SH-SY5Y (cell line): ENCODE results near the gene NTHL1.

Experiments
- GATA2 ChIP-seq: IDR thresholded peaks from 2 replicates; pipeline ENCODE4 v1.6.1; 2011; ENCODE audit warnings: mild to moderate bottlenecking, low read depth, low read length
- GATA3 ChIP-seq: IDR thresholded peaks from 2 replicates; pipeline ENCODE4 v1.6.1; 2011; ENCODE audit warnings: low read depth, mild to moderate bottlenecking, low read length, moderate library complexity

The NTHL1 gene

DNA sequence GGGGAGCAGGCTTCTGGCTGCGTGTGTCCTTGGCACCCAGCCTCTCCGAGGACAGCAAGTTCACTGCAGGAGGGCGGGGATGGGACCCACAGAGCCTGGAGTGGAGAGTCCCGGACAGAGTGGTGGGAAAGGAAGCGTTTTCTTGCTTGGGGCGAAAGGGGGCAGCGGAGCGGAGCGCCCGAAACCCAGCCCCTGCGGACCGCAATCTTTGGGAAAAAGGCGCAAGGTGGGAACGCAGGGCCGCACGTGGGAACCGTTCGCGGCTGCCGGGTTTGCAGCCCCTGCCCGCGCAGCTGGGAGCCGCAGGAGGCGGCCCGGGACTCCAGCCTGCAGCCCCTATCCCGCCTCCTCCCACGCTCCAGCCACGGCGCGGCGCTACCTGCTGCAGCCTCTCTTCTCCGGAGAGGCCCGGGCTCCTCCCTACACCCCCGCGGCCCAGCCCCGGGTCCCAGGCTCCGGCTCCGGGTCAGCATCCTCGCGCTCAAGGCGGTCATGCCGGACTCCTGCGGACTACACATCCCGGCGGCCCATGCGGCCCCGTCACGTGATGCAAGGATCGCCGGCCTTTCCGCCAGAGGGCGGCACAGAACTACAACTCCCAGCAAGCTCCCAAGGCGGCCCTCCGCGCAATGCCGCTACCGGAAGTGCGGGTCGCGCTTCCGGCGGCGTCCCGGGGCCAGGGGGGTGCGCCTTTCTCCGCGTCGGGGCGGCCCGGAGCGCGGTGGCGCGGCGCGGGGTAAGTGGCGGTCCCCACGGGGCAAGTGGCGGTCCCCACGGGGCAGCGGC is at the start of gene NTHL1, which contains the start of gene TSC2:
NTHL1 (minus strand) TSS at position 505 of the 786 bp plus-strand sequence; CDS start at position 494, 11 bp downstream.
TSC2 (plus strand) TSS at position 656 of the 786 bp plus-strand sequence. CDS start 631 bp downstream, outside the sequence.
- TF ChIP-seq GATA3, result no peak
- no peak for TF ChIP-seq GATA2

DNA sequence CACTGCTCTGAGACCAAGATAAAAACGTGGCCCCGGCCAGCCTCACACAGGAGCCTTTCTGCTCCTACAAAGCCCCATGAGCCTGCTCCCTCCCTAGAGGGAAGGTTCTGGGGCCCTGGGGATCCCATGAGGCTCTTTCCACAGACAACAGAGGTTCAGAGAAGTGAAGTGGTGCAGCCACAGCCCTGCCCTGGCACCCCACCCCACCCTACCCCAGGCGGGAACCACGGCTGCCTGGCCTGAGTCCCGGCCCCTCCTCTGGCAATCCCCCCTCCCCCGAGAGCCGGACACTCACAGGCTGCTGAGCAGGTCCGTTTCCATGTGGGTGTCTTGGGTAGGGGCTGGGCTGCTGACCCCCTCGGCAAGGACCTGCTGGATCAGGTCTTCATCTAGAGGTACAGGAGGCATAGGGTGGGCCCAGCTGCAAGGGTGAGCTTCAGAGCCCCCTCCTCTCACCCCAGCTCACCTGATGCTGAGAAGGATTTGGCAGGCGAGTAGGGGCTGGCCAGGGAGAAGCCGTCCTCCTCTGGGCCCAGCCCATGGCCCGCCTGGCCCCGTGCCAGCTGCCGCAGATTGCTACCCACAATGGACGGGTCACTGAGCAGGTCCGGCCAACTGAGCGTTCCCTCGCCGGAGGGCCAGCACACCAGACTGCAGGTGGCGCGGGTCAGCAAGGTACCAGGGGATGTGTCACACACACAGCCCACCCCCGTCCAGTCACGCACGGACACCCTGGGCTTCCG is 49.4 kb upstream of the NTHL1 start:
- TF ChIP-seq GATA3, result no peak
- TF ChIP-seq GATA2, result no peak

DNA sequence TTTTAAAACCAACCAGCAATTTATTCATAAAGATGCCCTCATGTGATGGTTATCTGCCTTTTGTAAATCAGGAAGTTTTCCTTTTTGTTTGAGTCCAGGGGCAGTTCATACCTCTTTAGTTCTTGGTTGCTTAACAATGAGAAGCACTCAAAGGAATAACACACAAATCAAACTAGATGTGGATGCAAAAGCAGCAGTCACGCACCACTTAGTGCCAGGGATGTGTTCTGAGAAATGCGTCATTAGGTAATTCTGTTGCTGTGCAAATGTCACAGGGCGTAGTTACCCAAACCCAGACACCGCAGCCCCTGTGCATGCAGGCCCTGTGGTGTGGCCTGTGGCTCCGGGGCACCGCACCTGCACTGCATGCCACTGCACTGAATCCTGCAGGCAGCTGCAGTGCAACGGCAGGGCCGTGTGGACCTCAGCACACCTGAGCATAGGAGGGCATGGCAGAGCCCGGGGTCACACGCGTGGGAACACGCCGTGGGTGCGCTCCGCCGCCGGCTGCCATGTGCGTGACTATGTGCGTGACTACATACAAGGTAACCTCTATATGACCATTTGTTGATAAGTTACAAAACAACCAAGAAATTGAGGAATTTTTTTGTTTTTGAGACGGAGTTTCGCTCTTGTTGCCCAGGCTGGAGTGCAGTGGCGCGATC is 48.4 kb upstream of the NTHL1 start:
- no peak for TF ChIP-seq GATA2
- TF ChIP-seq GATA3, result no peak

DNA sequence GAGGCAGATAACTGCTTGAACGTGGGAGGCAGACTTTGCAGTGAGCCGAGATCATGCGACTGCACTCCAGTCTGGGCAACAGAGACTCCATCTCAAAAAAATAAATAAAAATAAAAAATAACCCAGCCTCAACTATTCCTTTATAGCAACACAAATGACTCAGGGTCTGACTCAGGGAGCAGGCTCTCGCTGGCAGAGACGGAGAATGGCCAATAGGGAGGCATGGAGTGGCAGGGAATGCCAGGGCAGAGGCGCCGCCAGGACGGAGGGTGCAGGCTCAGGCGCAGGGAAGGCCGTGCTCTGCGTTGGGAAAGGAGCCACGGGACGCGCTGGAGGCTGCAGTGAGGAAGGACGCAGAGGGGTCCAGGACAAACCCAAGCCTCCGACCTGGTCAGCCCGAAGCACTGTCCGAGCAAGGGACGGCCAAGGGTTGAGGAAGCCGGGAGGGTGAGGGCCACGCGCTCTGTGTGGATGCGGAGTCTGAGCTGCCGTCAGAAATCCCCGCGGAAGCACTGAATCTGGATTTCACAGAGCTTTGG is 47.8 kb upstream of the NTHL1 start:
- TF ChIP-seq GATA3, result no peak
- TF ChIP-seq GATA2, result no peak

DNA sequence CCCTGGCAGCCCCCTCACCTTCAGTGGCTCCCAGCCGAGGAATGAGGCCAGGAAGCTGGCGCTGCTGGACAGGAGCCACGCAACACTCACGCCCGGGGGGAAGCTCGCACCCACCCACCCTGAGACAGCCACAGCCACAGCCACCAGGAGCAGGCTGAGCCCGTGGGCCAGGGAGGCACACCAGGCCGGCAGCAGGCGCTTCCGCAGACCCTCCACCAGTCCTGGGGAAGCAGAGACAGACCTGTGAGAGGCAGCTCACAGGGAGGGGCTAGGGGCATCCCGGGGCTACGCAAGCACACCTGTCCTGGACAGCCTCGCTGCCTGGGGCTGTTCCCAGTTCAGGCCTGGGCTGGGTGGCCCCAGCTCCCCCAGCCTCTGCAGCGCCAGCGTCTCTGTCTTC is 46.2 kb upstream of the NTHL1 start:
- no peak for TF ChIP-seq GATA2
- no peak for TF ChIP-seq GATA3

DNA sequence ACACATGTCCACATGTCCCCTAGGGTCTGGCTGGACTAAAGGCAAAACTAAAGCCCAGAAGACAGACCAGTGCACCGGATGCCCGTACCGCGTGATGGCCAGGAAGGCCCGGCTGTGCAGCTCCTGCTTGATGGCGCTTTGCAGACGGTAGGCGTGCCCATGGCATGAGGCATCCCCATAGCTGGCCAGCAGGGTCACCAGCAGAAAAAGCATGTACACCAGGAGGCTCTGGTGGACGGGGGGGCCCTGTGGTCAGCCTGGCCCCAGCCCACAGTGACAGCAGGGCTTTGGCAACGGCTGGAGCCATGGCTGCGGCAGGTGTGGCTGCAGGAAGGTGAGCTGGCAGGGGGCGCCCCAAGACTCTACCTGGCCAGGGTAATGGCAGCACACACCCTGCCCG is 45.2 kb upstream of the NTHL1 start:
- TF ChIP-seq GATA2 (no peak), GATA3 (no peak)

DNA sequence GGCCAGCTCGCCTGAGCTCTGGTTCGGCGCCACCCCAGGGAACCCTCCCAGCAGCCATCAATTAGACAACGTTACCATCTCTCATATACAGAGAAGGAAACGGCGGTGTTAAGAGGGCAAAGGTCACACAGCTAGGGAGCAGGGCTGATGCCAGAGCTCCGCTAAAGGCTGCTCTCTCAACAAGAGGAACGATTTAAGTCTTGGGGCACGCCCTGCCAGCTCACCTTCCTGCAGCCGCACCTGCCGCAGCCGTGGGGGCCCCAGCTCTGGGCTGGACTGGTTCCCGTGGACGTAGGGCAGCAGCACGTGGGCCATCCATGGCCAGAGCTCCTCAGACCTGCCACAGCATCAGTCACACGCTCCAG is 44.6 kb upstream of the NTHL1 start:
- no peak for TF ChIP-seq GATA2
- no peak for TF ChIP-seq GATA3

DNA sequence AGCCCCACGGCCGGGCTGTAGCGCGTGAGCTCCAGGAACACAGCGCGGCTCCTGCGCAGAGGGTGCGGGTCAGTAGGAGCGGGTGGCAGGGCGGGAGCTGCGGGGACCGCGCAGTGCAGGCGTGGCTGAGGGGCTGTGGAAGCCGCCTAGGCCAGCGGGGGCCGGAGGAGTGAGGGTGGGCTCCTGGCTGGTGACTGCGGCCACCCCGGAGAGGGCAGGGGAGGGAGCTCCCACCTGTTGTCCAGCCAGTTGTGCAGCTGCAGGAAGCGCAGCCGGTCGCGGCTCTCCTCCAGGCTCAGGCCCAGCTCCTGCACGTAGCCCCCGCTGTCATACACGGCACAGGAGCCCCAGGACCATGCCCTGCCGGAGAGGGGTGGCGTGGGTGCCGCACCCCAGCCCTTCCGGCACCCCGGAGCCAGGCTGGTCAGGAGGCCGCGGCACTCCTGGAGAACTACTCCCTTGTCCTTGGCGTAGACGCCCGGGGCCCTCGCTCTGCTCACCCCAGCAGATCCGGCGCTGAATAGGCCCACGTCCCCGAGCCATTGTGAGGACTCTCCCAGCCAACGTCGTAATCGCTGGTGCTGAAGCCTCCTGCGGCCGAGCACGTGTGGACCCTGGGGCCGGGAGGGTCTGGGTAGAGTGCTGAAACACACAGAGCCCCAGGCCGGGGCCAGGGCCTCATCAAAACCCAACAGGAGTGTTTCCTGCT is 44.1 kb upstream of the NTHL1 start:
- TF ChIP-seq GATA2, result no peak
- TF ChIP-seq GATA3, result no peak

DNA sequence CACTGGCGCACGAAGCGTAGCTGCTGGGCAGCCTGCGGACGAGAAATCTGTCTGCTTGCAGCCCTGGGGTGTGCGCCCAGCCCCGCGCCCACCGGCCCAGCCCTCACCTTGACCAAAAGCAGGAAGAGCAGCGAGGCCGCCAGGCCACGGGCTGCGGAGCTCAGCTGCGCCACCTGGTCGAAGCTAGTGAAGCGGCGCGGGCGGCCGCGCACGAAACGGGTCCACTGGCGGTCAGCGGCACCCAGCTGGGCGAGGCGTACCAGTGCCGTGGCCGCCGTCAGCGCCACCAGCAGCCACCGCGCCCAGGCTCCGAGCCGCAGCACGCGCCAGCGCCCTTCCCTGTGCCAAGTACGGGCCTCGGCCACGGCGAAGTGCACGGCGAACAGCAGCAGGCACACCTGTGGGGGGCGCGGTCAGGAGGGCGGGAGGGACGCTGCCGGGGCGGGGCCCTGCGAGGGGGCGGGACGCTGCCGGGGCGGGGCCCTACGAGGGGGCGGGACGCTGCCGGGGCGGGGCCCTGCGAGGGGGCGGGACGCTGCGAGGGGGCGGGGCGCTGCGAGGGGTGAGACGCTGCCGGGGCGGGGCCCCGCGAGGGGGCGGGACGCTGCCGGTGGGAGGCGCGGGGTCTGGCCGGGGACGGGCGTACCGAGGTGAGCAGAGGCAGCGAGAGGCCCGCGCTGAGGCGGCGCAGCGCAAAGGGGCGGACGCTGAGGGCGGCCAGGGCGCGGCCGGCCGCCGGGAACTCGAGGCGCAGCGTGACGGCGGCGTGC is 43.3 kb upstream of the NTHL1 start:
- TF ChIP-seq GATA3 (no peak), GATA2 (no peak)

DNA sequence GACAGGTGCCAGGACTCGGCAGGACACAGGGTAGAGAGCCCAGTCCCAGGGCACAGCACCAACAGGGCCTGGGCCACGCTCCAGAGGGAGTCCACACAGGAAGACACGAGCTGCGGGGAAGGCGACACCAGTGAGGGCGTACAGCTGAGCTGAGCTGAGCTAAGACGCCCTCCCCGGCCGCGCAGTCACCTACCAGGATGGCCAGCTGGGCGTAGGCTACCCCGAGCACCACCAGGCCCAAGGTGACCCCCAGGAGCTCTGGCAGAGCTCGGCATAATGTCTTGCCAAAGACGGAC is 42.8 kb upstream of the NTHL1 start:
- TF ChIP-seq GATA3 (no peak), GATA2 (no peak)

DNA sequence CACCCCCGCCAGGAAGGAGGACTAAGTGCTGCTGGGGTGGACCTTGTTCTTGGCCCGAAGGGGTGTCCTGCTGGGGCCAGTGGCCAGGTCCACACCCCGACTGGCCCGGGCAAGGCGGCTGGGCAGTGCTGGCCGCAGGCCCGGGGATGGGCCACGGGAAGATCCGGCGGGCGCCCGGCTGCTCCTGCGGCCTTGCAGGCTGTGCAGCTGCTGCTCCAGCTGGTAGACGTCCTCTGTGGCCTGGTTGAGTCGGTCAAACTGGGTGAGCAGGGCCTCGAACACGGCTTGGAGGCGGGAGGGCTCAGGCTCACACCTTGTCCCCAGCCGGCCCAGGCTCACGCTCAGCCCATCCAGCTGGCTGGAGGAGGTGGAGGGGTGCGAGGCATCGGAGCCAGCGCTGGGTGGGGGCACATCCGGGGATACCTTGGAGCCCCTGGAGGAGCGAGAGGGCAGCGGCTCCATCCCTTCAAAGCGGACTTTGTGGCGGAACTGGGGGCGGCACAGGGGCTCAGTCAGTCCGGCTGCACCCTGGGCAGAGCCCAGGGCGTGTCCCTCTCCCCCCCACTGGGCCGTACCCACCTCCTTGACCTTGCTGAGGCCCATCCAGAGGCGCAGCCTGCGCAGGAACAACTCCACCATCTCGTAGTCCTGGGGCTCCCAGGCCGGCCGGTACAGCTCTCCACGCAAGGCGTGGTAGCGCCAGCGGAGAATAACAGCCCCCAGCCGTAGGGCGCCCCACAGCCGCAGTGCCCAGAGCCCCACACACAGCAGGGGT is 42.3 kb upstream of the NTHL1 start:
- TF ChIP-seq GATA3, result no peak
- TF ChIP-seq GATA2, result no peak

DNA sequence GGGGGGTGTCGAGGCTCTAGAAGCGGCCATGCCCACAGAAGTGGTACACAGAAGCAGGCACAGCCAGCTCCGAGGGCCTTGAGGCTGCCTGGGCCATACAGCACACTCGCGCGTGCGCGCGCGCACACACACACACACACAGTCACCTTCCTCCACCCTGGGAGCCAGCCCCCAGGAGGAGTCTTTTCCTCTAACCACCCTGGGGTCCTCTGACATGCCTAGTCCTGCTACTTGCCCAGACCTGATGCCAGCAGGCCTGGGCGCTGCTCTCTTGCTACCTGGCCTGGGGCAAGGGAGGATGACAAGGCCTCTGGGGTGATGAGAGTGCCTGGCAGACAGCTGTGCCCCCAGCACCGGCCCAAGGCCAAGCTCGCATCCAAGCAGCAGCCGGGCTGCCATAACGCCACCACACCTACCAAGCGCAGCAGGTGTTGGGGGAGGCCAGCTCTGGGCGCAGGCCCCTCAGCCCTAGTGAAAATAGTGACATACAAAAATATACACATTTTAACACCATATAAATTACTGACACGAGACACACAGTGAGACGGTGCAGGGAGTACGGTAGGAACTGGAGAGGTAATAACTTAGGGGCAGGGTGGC is 41.2 kb upstream of the NTHL1 start:
- TF ChIP-seq GATA2 (no peak), GATA3 (no peak)
